Epidermal melanocyte (primary cell): ENCODE measurements around the gene GUCD1.

Experiments
- DNase-seq: peaks from one replicate; pipeline ENCODE4 v3.0.0; 2011; ENCODE audit warnings: low spot score; ENCODE audit not compliant: insufficient read length

The GUCD1 gene

DNA sequence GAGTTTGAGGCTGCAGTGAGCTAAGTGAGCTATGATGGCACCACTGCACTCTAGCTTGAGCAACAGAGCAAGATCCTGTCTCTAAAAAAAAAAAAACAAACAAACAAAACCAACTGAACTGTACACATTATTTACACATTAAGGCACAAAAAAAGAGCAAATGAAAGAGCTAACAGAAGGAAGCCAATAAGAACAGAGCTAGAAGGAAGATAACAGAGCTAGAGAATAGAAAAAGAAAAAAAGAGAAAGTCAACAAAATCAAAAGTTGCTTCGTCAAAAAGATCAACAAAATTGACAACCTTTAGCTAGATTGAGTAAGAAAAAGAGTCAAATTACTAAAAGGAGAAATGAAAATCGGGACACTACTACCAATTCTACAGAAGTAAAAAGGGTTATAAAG lies 25.0 kb downstream of the GUCD1 start:
- DNase-seq, result no peak

DNA sequence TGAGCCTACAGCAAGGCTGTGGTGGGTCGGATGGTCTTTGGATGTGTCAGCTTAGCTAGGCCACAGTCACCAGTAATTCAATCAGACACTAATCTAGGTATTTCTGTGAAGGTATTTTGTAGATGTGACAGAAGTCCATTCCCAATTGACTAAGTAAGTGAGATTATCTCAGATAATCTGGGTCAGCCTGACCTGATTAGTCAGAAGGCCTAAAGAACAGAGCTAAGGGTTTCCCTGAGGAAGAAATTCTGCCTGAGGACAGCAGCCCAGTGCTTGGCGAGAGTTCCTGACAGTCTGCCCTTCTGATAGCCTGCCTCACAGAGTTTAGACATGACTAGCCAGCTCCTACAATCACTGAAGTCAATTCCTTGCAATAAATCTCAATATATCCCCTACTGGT lies 28.7 kb downstream of the GUCD1 start:
- DNase-seq, result no peak

DNA sequence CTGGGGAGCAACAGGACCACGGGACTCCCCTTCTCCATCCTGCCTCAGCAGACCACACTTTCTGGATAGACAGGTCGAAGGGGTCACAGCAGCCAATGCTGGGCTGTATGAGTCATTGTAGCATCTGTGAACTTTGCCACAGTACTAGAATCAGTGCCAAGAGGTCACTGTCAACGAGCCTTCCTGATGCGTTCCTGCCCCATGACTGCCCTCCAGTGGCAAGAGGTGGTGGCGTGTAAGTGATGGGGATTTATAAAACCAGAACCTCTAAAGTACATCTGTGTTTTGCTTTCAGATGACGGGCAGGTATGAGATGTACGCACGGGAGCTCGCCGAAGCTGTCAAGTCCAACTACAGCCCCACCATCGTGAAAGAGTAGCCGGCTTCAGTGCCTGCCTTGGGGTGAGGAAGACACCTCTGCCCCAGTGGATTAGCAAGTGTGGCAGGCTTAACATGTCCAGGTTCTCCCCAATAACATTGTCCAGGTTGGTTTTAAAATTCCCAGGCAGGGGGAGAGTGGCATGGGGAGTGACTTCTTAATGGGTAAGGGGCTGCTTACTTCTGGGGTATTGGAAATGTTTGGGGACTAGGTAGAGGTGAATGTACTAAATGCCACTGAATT lies 29.4 kb downstream of the GUCD1 start:
- peak; percentile 88 for DNase-seq

DNA sequence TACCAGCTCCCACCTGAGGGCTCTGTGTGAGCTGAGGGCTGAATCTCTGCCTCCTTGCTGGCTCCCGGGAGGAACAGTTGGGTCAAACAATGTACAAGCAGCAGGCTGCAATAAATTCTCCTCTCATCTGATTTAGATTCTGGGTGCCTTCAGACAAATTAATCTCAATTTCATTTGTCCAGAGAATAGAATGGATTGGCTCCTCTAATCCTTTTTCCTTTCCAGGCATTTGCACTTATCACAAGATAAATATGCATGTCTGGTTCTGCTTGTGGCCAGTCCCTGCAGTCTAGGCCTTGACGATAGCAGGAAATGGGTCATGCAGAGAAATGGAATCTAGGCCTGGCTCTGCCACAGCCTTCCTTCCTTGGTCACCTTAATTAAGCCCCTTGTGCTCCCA lies 31.1 kb downstream of the GUCD1 start:
- no peak for DNase-seq

DNA sequence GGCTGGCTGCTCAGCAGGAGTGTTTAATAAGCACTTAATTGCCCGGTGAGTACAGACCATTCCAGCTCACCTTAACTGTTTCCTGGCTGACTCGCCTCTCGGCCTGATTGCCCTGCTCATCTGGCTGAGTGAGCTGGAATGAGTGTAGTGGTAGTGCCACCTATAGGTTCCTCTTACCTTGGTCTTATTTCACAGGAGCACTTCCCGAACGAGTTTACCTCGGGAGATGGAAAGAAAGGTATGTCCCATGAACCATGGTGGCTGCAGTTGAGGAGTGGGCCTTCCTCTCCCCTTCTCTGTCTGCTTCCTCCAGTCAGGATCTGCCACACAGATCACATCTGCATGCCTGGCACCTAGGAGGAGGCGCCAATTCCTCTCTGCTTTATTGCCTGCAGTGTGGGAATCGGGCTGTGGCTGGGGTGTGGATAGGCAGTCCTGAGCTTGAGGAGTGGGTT lies 33.1 kb downstream of the GUCD1 start:
- DNase-seq, result no peak

DNA sequence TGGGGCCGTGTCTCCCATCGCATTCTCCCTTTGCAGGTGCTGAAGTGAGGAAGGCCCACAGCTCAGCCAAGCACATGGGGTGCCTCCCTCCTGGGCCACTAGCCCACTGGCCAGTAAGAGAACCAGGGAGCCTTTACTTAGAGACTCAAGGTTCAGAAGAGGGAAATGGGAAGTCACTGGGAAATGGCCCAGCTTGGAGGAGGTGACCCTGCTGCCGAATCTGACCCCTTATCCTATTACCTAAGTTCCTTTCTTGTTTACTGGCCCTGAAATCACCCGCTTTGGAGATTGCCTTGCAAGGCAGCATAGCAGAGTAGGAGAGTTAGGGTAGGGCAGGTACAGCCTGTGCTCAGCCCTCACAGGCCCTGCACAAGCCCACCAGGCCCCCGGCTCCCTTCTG lies 35.4 kb downstream of the GUCD1 start:
- DNase-seq, result no peak

DNA sequence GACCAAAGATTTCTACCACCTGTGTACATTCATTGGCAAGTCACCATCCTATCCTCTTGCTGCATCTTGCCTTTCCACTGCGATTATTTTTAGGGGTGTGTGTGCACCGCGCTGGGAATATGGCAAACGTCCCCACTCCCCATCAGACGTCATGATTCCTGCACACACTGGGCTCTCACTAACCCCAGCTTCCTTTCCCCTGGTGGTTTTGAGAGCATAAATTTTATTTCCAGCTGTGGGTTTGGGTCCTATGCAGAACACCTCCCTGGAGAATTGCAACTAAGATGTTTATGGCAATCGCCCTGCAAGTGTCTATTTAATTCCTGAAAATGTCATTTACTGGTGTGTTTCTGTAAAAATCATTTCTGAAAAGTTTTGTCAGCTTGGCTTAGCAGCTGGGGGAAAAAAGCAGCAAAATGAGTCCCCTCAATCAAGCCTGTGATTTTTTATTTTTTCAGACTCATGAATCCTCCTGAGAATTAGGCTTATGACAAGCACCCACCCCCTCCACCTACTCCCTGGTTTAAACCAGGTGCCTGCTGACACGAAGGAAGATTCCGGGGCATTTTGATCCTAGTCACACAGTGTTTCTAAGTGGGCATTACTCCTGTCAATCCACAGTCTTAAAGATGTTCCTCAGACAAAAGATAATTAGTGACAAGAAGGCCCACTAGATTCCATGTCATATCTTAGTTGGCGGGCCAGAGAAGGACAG lies 36.0 kb downstream of the GUCD1 start:
- no peak for DNase-seq

DNA sequence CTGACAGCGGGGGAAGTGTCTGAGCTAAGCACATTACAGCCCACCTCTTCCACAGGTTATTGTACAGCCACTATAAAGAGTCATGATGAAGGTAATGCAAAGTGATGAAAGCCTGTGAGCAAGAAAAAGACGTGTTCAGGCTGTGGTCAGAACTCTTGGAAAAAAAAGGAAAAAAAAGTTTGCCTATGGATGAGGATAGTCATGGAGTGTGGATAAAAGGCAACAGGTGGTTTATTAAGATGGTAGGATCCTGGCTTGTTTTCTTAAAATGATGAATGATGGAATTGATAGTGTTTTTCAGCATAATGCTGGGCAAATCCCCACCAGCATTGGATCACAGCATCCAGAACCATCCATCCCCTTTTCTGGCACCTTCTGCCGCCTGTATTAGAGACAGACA lies 36.7 kb downstream of the GUCD1 start:
- no peak for DNase-seq

DNA sequence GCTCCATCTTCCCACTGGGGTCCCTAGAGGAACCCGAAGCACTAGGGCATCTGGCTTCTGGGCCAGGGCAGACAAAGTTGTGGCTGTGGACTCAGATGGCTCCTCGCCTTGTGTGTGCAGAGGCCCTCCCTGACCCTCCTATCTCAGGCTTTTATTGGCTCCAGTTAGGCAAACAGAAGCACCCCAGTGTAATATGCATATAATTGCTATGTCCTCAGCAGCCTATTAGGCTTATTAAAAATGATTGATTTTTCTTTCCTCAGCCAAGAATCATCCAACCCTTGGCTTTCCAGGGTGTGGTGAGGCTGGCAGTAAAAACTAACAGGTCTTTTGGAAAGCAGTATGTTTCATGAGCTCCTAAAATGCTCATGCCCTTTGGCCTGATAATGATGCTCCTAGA lies 37.5 kb downstream of the GUCD1 start:
- no peak for DNase-seq

DNA sequence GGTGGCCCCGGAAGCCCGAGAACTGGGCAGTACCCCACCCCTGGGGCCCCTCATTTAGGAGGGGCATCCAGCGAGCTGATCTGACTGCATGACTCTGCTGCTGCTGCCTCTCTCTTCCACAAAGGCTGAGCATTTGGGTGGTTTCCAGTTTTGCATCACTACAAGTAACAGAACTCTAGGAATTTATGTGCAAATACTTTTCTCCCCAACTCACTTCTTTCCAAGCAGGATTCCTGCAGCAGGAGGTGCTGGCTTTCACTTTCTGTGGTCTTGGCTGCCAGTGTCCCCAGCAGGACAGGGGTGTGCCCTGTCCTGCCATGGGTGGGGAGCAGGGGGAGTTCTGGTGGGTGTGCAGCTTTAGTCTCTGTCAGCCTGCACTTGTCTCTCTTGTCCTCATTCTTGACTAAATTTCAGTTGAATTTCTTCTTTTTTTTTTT lies 38.6 kb downstream of the GUCD1 start:
- DNase-seq, result peak; percentile 40

DNA sequence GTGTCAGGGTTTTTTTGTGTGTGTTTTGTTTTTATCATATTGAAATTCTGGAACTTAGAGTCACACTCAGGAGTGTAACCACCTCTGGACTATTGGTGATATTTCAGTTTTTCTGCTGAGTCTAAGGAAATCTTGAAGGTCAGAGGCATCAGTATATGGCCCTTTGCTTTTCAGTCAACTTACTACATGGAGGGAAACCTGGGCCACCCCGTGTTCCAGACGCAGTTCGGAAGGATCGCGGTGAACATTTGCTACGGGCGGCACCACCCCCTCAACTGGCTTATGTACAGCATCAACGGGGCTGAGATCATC lies 40.0 kb downstream of the GUCD1 start:
- no peak for DNase-seq

DNA sequence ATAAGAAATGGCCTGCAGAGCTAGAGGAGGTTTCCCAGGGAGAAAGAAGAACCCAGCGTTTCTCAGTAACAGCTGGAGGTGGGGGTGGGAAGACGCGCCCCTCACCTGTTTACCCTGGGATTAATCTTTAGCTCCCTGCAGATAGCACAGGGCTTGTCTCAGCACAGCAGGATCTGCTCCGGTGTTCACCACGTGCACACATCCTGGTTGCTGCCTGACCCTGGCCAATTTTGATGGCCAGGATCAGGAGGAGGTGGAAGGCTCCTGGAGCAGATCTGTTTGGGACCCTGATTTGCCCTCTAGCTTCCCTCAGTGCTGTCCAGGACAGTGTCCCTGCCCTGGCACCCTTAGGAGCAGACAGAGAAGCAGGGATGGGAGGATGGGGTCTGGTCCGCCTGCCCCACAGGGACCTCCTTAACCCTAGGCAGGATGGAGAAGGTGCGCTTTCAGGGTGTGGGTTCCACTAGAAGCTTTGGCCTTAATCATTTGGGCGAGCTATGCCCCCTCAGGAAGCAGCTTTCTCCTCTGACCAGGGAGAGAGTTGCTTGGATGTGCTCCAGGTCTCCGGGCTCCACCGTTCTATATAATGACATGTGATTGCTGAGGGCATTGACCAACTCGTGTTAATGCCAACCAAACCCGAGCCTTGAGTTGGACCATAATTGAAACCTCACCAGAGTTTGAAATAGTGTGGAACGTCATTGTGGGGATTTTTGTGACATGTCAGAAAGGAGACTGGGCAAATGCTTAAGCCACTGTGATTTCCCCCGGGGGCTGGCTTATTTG lies 40.5 kb downstream of the GUCD1 start:
- no peak for DNase-seq

DNA sequence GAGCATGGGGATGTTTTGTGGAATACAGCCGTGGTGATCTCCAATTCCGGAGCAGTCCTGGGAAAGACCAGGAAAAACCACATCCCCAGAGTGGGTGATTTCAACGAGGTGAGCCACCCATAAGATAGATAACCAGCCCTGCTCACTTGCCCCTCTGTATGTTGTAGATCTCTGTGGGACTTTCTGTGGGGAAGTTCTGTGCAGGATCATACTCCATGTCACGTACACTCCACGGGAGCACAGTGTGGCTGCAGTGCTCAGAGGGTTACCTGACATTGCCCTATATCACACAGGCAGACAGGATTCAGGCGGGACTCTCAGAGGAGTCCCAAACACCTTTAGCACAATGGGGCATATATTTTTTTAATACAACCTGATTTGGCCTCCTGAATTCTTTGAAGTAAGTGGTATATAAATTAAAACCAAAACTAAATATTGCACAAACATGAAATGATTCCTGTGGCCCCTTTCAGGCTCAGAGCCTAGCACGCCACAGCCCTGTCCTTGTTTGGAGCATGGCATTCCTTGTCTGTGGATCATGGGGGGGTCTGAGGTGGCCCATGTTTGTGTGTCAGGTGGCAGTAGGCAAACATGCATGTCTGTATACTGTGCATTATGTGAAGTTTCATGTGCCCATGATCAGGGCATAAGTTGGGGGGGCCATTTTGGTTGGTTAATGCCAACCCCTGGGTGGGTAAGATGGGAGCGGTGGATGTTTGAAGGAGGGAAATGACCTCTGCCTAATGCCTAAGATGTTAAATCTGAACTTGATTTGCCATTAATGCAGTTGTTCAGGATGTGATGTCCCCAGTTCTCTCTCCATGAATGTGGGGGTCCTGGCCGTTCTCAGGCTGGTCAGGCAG lies 41.3 kb downstream of the GUCD1 start:
- DNase-seq, result no peak

DNA sequence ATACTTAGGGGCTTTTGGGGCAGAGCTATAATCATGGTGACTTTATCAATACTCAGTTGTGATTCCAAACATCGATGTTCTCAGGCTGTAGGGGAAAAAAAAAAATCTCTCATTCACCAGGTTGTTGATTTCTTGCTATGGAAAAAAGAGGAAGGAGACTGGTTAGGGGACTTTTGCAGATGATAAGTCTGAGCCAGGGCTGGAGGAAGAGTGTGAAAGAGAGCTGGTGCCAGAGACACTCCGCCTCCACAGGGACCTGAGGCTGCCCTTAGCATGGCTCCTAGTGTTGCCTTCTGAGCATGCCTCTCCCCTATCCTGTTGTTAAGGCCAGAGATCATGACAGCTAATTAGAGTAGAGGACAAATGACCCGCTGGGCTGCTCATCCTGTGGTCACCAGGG lies 42.9 kb downstream of the GUCD1 start:
- DNase-seq, result no peak

DNA sequence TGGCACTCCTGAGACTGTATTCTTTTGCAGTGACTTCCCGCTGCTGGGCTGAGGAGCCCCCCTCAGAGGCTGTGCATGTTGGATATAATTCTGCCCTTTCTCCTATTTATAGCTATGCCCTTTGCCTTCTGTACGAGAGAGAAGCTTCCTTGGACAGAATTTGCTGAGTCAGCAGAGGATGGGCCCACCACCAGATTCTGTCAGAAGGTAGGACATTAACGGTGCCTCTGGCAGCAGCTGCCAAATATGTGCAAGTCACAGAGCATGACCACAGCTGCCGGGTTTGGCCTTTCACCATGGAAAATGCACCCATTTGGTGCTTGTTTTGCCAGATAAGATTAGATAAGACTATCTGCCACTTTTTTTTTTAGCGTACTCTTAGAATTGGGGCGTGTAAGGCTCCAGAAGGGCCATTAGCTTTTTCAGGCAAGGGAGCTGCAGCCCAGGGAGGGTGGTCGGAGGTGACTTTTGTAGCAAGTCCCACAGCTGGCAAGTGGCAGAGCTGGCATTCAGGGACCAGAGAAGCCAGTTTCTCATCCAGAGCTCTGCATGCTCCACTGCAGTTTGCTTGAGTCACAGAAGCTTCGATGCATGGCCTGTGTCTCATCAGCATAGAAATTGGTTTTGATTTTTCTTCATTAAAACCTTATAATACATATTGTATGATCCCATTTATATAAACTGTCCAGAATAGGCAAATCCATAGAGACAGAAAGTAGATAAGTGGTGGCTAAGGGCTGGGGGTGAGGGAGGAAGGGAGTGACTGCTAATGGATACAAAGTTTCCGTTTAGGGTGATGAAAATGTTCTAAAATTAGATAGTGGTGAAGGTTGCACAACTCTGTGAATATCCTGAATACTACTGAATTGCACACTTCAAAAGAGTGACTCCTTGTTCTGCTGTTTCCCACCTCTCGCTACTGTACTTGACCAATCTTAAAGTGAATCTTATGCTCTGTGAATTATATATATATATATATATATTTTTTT lies 44.0 kb downstream of the GUCD1 start:
- no peak for DNase-seq

DNA sequence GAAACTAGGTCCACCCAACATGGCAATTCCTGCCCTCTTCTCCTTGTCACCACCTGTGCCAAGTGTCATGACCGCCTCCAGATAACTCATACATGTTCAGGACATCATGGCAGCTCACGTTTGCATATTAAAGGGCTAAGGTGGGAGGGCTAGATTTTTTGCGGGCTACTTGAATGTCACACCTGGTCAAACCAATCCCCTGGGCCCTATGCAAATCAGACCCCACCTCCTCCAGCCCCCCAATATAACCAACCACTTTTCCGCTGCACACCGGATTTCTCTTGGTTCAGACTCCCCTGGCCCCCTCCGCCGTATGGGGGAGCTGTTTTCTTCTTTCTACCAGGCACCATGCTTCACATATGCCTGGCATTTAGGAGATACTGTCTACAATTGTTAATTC lies 47.2 kb downstream of the GUCD1 start:
- no peak for DNase-seq

DNA sequence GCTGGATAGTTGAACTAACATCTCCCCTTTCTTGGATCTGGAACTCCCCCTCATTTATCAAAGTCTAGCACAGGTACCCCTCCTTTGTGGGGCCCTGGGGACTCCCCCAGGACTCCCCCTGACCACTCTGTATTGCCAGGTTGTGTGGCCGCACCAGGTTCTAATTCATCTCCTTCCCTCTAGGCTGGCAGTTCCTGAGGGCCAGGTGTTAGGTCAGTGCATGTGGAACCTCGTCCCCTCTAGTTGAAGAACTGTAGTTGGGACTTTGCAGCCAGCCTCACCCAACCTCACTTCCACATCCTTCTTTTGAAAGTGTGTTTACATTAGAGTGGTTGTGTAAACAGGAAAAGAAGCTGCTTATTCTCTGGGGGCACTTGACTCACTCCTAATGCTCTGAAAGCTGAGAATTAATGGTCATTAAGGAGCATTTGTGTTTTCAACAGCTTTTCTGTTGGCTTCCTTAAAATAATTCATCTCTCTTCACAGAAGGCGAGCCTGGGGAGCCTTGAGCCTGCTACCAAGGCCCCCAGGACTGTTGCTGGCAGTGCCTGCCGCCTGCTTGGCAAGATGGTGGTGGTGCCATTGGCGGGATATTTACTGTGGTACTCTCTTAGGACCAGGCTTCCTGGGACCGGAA lies 48.0 kb downstream of the GUCD1 start:
- DNase-seq, result no peak

DNA sequence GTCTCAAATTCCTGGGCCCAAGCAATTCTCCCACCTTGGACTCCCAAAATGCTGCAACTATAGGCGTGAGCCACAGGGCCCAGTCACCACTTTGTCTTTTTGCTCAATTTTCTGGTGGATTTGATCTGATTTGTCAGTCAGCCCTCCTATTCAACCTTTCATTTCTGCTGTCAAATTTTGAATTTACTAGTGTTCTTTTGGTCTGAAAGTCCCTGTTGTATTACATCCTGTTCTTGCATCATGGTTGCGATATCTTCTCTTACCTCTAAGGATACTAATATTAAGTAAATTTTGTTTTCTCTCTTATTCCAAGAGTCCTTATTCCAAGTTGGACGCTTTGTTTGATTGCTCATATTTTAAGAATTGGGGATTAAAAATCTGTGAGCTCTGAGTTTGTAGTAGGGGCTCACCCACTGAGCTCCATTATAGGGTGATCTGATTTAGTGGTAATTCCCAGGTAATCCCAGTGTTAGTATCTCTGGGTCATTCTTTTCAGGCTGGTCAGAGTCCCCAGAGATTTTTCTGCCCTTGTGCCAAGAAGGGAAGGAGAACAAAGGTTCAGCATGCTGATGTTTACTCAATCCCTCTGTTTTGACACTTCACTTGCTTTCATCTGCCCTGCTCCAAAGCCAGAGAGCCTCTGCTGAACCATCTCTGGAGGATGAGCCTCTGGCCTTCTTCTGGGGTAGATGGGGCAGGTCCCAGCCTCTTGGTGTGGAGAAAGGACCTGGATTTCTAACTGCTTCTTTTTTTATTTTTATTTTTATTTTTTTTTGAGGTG lies 49.8 kb downstream of the GUCD1 start:
- DNase-seq, result no peak

DNA sequence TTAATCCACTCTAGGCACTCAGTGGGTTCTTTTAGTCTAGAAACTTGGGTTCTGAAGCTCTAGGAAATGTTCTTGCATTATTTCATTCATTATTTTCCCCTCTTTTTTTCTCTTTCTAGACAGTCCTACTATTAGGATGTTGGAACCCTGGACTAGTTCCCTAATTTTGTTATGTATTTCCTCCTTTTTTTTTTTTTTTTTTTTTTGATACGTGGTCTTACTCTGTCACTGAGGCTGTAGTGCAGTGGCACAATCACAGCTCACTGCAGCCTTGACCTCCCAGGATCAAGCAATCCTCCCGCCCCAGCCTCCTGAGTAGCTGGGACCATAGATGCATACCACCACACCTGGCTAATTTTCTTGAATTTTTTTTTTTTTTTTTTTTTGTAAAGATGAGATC lies 50.4 kb downstream of the GUCD1 start:
- DNase-seq, result no peak
